ENCODE measurements around the gene TBATA.
"Not testable (repeated sequence)": the region's sequence is repeated elsewhere in the genome, so short reads cannot be mapped to it uniquely, and the experiment has no call there.

TBATA gene

DNA sequence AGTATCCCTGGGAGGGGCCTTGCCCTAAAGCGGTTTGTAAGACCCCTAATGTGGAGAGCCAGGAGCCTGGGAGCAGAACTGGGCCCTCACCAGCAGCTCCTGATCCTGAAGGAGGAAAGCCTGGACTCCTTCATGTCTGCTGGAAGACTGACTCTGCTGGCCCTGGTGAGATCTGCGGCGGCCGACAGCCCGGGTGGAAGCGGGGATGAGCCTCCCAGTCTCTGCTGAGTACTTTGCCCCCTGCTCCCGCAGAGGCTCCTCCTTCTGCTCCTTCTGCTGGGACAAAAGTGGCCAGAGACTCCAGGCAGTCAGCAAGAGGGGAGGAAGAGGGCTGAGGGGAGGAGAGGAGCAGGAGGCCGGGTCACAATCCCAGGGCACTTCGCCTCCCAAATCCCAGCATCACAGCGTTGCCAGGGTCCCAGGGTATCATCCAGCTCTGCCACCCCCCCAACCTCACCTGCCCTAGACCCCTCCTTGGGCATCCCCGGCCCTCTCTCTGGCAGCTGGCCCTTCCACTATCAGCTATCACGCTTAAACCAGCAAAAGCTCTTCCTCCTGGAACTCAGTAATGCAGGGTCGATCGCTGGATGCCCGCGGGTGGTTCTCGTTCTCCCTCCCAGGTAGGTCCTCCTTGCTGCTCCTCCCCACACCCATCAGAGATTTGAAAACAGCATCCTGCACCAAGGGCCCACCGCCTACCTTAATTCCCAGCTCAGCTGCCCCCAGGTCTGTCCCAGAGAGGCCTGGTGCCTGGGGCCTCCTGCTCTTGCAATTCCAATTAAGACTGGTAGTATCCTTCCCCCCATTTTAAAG lies 7.9 kb downstream of the TBATA start:
- DNase-seq: no peak

DNA sequence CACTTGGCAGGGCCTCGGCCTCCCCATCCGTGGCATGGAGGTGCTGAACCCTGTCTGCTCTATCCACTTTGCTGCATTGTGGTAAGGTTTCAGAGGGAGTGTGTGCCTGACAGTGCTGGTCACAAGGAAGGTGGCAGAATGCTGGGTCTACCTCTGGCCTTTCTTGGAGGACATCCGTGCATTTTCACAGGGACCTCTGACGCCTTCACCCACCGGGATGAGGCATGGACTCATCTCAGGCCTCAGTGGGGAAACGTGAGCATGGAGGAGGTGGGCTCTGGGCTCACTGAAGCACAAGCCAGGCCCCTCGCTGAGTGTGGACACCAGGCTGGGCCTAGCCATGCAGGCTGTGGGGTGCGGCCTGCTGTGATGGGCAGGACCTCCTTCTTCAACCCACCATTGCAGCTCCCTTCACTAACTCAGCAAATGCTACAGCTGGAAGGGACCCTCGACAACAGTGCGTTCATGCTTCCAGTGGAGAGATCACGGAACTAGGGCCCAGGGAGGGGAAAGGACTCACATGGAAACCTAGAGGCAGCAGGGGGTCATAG lies 8.6 kb downstream of the TBATA start:
- no peak for DNase-seq

DNA sequence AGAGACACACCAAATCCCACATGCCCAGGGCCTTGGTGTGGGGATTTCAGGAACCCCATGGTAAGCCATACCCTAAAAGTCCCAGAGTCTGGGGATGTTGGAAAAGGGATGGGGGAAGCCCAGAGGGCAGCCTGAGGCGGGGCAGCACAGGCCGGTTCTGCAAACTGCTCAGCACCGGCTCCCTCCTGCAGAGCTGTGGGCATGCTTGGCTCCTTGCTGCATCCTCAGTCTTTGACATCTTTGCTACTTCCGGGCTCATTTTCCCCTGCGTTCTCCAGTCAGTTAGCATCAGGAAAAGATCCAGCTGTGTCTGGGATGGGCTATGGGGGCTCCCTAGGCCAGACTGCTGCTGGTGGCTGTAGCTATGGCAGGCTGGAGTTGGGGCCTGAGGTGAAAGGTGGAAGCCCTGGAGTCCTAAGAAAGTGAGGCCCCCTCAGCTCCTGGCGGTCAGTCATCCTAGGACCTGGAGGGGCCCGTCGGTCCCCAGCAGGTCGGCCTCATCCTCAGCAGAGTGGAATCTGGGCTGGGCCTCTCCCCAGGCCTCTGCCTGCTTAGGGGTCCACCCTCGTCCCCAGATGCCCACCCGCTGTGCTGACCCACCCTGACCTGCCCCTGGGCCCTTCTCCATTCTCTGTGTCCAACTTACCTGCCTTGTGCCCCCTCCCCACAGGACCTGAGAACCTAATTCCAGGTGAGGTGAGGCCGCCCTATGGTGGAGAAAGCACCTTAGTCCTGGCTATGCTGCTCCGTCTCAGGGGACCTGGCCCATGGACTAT lies 9.3 kb downstream of the TBATA start:
- no peak for DNase-seq

DNA sequence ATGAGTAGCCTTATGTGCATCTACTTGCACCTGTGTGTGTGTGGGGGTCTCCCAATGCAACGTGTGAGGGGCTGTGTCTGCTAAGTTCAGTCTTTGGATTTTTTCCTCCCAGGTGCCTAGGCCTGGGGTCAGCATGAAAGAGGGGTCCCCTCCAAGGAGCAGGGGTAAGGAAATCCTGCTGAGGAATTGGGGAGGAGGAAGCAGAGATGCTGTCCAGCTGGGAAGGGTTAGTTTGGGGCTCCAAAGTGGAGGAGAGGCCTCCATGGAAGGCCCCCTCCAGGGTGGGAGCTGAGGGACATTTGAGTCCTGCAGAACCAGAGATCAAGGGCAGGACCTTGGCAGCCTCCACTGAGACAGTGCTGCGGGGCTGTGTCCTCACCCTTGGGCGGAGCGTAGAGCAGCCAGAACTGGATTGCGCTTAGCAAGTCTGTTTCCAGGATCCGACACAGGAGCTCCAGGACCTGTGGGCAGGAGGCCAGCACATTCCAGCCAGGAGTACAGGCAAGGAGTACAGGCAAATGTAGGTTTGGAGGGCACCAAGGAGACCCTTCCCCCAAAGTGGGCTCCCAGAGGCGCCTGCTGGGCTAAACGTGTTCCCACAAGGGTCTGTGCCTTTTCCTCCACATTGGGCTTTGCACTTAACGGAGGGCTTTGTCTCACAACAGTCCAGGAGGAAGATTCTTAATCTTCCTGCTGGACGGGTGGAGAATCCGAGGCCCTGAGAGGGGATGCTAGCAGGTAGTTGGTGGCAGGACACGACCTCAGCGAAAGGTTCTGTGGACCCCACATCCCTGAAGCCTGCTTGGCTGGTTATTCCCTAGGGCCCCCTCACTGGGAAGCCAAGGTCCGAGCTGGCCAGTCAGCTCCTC lies 10.1 kb downstream of the TBATA start:
- no peak for DNase-seq

DNA sequence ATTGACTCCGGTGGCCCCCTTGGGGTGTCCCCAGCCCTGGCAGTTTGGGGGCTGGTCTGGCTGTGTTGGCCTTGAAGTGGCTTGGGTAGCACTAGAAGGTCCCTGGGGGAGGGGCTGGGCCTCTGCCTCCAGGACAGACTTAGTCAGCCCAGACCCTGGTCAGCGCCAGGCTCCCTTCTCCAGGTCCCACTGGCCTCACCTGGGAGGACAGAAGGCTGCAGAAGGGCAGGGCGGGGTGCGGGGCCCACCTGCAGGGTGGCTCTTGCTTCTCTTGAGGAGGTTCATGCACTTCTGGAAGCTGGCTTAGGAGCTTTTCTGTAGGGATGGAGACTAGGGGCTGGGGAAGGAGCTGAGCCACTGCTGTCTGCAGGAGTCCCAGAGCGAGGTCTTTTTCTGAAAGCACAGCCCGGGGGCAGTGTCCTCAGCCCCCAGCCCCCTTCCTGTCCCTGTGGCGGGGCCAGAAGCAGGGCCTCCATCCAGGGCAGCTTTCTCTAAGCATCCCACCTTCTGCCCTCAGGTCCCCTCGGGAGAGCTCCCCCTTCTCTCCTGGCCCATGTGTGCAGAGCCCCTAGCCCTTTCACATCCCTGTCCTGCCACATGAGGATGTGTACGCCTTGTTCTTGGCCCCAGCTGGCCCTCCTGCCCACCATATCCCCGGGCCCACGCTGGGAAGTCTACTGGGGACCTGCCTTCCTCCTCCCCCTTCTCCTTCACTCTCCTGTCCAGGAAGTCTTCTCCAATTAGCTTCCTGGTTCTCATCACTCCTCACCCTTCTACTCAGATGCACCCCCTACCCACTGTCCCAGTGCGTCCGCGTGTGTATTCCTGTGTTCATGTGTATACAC lies 11.0 kb downstream of the TBATA start:
- DNase-seq: no peak

DNA sequence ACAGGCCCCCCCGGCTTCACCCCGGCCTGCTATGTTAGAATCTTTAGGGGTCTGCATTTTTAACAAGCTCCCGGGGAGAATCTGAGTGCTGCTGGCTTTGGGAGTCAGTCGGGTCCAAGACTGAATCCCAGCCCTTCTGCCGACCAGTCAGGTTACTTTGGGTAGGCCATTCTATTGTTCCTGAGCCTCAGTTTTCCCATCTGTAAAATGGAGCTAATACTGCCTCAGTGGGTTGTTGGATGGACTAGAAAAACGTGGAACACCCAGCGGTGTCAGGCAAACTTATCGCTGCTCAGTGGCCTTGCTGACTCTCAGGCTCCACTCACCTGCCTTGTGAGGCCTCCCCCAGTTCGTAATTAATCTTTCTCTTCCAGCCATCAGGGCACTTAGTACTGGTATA lies 11.7 kb downstream of the TBATA start:
- no peak for DNase-seq

DNA sequence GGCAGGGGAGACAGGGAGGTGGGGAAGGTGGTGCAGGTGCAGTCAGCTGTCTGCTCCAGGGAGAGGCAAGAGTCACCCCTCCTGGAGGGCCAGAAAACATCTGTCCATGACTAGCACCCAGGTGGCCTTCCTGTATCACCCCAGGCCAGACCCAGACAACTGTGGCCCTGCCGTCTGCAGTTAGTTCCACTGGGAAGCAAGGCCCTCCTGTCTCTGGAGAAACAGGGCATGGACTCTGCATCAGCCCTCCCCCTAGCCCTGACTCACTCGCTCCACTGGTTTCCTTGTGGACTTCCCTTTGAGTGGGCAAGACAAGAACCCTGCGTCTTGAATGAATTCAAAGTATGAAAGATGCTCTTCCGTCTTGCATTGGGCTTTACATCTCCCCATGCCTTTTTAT lies 12.6 kb downstream of the TBATA start:
- no peak for DNase-seq

DNA sequence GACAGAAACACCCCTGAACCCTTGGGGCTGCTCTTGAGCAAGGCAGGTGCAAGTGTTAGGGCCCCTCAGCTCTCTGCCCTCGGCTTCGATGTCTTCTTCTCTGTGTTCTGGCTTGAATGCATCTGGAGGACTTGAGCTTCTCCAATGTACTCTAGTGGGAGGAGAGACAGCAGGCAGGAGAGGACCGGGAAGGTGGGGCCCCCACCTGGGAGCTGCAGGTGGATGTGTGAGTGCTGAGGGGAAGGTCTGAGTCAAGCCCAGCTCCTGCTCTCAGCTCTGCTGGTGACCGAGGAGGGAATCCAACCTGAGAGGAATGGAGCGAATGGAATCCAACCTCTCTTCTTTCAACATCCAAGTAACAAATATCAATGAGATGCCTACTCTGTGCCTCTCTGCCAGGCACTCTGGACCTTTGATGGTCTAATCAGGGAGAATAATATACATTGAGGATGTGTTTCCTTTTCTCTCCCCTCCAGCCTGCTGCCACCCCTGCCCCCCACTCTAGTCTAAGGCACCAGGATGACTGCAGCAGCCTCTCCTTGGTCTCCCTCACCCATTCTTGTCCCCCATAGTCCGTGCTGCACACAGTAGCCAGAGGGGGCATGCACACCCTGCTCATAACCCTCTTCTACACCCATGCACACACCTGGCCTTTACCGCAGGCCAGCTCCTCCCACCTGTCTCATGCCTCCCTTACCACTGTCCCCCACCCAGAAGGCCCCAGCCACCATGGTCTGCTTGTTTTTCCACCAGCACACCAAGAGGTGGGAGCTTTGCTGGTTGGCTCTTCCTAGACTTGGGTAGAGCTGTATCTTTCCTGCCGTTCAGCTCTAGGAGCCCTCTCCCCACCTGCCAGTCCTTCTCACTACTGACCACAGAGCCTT lies 13.6 kb downstream of the TBATA start:
- DNase-seq: no peak

DNA sequence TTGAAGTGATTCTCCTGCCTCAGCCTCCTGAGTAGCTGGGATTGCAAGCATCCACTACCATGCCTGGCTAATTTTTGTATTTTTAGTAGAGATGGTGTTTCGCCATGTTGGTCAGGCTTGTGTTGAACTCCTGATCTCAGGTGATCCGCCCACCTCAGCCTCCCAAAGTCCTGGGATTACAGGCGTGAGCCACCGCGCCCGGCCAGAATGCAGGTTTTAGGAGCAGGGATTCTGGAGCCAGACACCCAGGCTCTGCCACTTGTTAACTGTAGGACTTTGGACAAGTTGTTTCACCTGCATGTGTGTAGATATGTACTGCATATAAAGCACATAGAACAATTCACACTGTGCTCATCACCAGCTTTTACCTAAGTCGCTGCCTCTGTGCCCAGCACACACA lies 14.7 kb downstream of the TBATA start:
- not testable (repeated sequence) for DNase-seq

DNA sequence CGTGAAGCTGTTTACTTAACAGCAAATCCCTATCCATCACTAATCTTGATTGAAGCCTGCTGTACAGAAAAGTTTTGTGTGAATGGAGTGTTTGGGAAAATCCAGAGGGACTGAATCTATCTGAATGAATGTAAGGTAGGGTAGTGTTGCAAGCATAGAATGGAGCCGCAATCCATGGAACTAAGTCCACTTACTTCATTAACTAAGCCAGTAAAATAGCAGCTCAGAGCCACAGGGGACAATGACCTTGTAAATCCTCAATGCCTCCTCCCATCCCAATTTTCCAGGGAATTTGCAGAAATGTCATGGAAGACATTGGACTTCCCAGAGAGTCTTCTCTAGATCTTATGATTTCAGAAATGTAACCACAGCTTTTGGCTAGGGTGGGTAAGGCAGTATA lies 15.2 kb downstream of the TBATA start:
- no peak for DNase-seq

DNA sequence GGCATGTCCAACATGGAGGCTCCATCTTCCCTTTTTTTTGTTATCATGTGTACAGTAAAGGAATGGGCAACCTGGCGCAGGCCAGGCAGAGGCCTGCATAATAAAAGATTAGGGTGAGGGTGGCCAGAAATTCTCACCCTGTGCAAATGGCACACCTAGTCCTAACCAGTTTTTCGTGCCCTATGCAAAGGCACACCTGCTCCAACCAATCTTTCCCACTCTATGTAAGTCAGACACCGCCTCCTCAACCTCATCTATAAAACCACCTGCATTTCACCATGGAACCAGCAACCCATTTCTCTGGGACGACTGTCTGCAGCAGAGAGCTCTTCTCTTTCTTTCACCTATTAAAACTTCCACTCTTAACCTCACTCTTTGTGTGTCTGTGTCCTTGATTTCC lies 16.1 kb downstream of the TBATA start:
- no peak for DNase-seq

DNA sequence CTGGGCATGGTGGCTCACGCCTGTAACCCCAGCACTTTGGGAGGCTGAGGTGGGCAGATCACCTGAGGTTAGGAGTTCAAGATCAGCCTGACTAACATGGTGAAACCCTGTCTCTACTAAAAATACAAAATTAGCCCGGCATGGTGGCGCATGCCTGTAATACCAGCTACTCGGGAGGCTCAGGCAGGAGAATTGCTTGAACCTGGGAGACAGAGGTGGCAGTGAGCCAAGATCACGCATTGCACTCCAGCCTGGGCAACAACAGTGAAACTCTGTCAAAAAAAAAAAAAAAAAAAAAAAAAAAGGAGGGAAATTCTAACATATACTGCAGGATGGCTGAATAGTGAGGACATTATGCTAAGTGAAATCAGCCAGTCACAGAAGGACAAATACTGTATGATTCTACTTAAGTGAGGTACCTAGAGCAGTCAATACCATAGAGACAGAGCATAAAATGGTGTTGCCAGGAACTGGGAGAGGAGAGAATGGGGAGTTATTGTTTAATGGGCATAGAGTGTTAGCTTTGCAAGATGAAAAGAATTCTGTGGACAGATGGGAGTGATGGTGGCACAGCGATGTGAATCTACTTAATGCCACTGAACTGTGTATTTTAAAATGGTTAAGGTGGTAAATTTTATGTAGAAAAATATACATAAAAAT lies 17.0 kb downstream of the TBATA start:
- not testable (repeated sequence) for DNase-seq

DNA sequence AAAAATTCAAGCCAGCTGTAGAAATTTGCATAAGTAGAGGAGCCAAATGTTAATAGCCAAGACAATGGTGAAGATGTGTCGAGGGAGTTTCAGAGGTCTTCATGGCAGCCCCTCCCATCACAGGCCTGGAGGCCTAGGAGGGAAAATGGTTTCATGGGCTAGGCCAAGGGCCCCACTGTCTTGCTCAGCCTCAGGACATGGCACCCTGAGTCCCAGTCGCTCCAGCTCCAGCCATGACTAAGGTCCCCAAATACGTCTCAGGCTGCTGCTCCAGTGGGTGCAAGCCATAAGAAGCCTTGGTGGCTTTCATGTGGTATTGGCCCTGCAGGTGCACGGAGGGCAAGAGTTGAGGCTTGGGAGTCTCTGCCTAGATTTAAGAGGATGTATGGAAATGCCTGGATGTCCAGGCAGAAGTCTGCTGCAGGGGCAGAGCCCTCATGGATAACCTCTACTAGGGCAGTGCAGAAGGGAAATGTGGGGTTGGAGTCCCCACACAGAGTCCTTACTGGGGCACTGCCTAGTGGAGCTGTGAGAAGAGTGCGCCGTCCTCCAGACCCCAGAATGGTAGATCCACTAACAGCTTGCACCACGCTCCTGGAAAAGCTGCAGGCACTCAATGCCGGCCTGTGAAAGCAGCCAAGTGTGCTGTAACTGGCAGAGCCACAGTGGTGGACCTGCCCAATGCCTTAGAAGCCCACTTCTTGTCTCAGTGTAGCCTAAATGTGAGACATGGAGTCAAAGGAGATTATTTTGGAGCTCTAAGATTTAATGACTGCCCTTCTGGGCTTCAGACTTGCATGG lies 19.2 kb downstream of the TBATA start:
- no peak for DNase-seq

DNA sequence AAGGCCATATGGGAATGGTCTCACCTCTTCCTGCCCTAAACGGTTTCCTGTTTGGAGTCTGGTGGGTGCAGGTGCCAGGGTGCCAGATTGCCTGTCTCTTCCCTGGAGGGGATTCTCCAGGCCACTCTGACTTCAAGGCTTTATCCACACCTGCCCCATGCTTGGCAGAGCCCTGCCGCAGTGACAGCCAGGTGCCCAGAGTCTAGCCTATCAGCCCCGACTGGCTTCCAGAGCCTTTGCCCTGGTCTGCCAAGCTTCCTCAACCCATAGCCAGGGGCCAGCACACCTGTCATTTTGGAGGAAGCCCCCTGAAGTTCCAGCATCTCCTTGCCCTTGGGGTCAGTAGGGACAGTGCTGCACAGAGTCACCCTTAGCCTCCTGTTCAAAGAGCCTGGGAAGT lies 21.6 kb downstream of the TBATA start:
- DNase-seq: no peak

DNA sequence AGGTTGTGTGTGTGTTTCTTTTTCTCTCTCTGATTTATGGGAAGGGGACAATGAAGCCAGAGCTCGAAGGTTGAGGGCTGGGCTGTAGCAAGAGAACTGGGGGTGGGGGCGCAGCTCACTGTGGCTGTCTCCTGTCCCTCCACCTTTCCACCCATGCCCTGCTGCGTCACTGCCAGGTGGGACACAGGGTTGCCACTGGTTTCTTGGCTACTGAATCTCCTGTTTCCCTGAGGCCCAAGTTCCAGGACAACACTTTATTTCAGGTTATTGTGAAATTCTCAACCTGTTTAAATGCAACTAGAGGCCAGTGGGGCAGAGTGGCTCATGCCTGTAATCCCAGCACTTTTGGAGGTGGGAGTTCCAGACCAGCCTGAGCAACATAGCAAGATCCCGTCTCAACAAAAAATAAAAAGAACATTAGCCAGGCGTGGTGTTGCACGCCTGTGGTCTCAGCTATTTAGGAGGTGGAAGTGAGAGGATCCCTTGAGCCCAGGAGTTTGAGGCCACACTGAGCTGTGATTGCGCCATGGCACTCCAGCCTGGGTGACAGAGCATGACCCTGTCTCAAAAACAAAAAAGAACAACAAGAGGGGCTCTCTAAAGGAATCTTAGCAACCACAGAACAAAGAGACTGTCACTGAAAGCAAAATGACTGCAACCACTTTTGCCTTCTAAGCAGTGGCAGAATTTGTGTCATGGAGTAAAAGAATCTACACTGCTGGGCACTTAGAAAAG lies 22.6 kb downstream of the TBATA start:
- no peak for DNase-seq

DNA sequence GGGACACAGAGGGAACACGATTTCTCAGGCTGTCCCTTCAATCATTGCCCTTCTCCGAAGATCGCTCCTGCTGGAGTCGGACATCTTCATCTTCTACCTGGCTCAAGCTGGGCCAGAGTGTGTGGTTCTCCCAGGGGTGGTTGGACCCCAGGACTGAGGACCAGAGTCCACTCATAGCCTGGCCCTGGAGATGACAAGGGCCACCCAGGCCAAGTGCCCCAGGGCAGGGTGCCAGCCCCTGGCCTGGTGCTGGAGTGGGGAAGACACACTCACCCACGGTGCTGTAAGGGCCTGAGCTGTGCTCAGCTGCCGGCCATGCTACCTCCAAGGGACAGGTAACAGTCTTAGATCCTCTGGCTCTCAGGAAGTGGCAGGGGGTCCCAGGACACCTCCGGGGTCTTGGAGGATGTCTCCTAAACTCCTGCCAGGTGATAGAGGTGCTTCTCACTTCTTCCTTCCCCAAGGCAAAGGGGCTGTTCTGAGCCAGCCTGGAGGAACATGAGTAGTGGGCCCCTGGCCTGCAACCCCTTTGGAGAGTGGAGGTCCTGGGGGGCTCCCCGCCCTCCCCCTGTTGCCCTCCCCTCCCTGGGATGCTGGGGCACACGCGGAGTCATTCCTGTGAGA lies 23.3 kb downstream of the TBATA start:
- DNase-seq: no peak

DNA sequence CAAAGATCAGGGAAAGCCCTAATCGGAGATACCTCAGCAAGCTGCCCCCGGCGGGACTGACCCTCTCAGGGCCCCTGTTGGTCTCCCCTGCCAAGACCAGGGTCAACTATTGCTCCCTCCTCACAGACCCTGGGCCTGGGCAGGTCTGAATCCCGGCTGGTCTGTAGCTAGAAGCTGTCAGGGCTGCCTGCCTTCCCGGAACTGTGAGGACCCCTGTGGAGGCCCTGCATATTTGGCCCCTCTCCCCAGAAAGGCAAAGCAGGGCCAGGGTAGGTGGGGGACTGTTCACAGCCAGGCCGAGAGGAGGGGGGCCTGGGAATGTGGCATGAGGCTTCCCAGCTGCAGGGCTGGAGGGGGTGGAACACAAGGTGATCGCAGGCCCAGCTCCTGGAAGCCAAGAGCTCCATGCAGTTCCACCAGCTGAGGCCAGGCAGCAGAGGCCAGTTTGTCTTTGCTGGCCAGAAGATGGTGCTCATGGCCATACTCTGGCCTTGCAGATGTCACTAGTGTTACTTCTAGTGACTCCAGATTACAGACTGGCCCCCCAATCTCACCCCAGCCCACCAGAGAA lies 24.1 kb downstream of the TBATA start:
- DNase-seq: no peak

DNA sequence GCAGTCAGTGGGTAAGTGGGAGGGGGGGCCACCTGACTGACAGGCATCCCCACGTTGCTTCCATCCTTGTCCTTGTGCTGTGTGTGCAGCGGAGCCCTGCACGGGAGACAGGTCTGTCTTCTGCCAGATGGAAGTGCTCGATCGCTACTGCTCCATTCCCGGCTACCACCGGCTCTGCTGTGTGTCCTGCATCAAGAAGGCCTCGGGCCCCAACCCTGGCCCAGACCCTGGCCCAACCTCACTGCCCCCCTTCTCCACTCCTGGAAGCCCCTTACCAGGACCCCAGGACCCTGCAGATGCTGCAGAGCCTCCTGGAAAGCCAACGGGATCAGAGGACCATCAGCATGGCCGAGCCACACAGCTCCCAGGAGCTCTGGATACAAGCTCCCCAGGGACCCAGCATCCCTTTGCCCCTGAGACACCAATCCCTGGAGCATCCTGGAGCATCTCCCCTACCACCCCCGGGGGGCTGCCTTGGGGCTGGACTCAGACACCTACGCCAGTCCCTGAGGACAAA lies 24.8 kb downstream of the TBATA start:
- no peak for DNase-seq

Data from NK-92 treated with Interleukin-12 subunit alpha and Interleukin-12 subunit beta, amount 100 ng/mL, for 24 hours (cell line).